ENCODE data around the gene B3GNT8. TPM values are rescaled to one million over a fixed set of nuclear protein-coding genes. Genes with fewer than 3 reads are reported as not detected.

B3GNT8 gene
- total and polyA plus RNA-seq, 2 experiments from 2014 or later = 2.3 to 5.0 TPM

- in situ Hi-C loops (cut with MboI) = no loop called here
- Histone ChIP-seq H2AFZ (no peak overlapping the region), H3K9me2 (ENCODE audit: insufficient read depth) (no peaks in the 10 kb centered on the region), H3K4me1 (ENCODE audit: insufficient read depth) (no peaks in the 10 kb centered on the region), H3K36me3 (ENCODE audit: low read depth) (no peaks in the 10 kb centered on the region), H3K4me3 (no peak overlapping the region), H3K9me3 (ENCODE audit: low read depth) (no peaks in the 10 kb centered on the region), H3F3A (ENCODE audit: insufficient read depth) (no peaks in the 10 kb centered on the region), H3K27me3 (replicated peaks; ENCODE audit: insufficient read depth) (peaks cover 19% of the 10 kb centered on the region; the same call in 1 of the 2 replicates), H3K79me2 (ENCODE audit: insufficient read depth) (no peaks in the 10 kb centered on the region), H3K27ac (no peak overlapping the region), H3K4me2 (ENCODE audit: unreplicated experiment) (no peak overlapping the region), H3K9ac (no peak overlapping the region), H4K20me1 (ENCODE audit: insufficient read depth) (no peaks in the 10 kb centered on the region)
- TF ChIP-seq EZH2phosphoT487 (IDR thresholded peaks at IDR 0.05; ENCODE audit: insufficient read depth, low read depth) (no peak), EZH2 (IDR thresholded peaks at IDR 0.05; ENCODE audit: insufficient read depth, poor library complexity, severe bottlenecking) (no peak)
- no peak for DNase-seq
- 24 to 29% methylated on average over 3 of the region's 3 CpGs for WGBS, 2 experiments (ENCODE audit: low coverage in 1 of 2, low lambda C conversion rate in 2 of 2, missing lambda C conversion rate in 2 of 2)
Observed at GRCh38 chr19:41449865-41450178, 22.6 kb upstream of the B3GNT8 start.

- peak overlapping the region; percentile 82 for H2AFZ ChIP-seq
- H3K79me2 ChIP-seq (ENCODE audit: insufficient read depth) = no peaks in the 10 kb centered on the region
- peak overlapping the region; percentile 69 for H3K4me3 ChIP-seq
- no peaks in the 10 kb centered on the region for H4K20me1 ChIP-seq (ENCODE audit: insufficient read depth)
- H3F3A ChIP-seq (ENCODE audit: insufficient read depth) = no peaks in the 10 kb centered on the region
- in situ Hi-C loops (cut with MboI) = no loop called here
- no peak overlapping the region for H3K27ac ChIP-seq
- H3K27me3 ChIP-seq (replicated peaks; ENCODE audit: insufficient read depth) = peaks cover 15% of the 10 kb centered on the region; the same call in 1 of the 2 replicates
- H3K4me2 ChIP-seq (ENCODE audit: unreplicated experiment) = peak overlapping the region; percentile 87
- H3K9ac ChIP-seq = peak overlapping the region; percentile 51
- TF ChIP-seq EZH2phosphoT487 (IDR thresholded peaks at IDR 0.05; ENCODE audit: insufficient read depth, low read depth) (no peak), EZH2 (IDR thresholded peaks at IDR 0.05; ENCODE audit: insufficient read depth, poor library complexity, severe bottlenecking) (no peak)
- H3K36me3 ChIP-seq (ENCODE audit: low read depth) = no peaks in the 10 kb centered on the region
- H3K9me3 ChIP-seq (ENCODE audit: low read depth) = no peaks in the 10 kb centered on the region
- H3K4me1 ChIP-seq (ENCODE audit: insufficient read depth) = no peaks in the 10 kb centered on the region
- 2% methylated on average over 21 to 22 of the region's 22 CpGs for WGBS, 2 experiments (ENCODE audit: low coverage in 1 of 2, low lambda C conversion rate in 2 of 2, missing lambda C conversion rate in 2 of 2)
- H3K9me2 ChIP-seq (ENCODE audit: insufficient read depth) = no peaks in the 10 kb centered on the region
- peak; percentile 68 for DNase-seq
Observed at GRCh38 chr19:41449079-41449864, 22.1 kb upstream of the B3GNT8 start.

- Histone ChIP-seq H2AFZ (no peak overlapping the region), H3K27ac (no peak overlapping the region), H3K4me1 (ENCODE audit: insufficient read depth) (no peaks in the 10 kb centered on the region), H3K27me3 (replicated peaks; ENCODE audit: insufficient read depth) (peaks cover 8% of the 10 kb centered on the region; the same call in 1 of the 2 replicates), H3K36me3 (ENCODE audit: low read depth) (no peaks in the 10 kb centered on the region), H3K4me3 (no peak overlapping the region), H3K9ac (no peak overlapping the region), H4K20me1 (ENCODE audit: insufficient read depth) (no peaks in the 10 kb centered on the region), H3K4me2 (ENCODE audit: unreplicated experiment) (no peak overlapping the region), H3K9me2 (ENCODE audit: insufficient read depth) (no peaks in the 10 kb centered on the region), H3K9me3 (ENCODE audit: low read depth) (no peaks in the 10 kb centered on the region), H3F3A (ENCODE audit: insufficient read depth) (no peaks in the 10 kb centered on the region), H3K79me2 (ENCODE audit: insufficient read depth) (no peaks in the 10 kb centered on the region)
- no peak for DNase-seq
- TF ChIP-seq EZH2phosphoT487 (IDR thresholded peaks at IDR 0.05; ENCODE audit: insufficient read depth, low read depth) (no peak), EZH2 (IDR thresholded peaks at IDR 0.05; ENCODE audit: insufficient read depth, poor library complexity, severe bottlenecking) (no peak)
- 65 to 69% methylated on average over 12 of the region's 12 CpGs for WGBS, 2 experiments (ENCODE audit: low coverage in 1 of 2, low lambda C conversion rate in 2 of 2, missing lambda C conversion rate in 2 of 2)
- in situ Hi-C loops (cut with MboI) = no loop called here
Observed at GRCh38 chr19:41447732-41448332, 20.7 kb upstream of the B3GNT8 start.

GRCh38 chr19:41445575-41445974 is 18.4 kb upstream of the B3GNT8 start:
- Histone ChIP-seq H3K4me1 (ENCODE audit: insufficient read depth) (no peaks in the 10 kb centered on the region), H3K79me2 (ENCODE audit: insufficient read depth) (no peaks in the 10 kb centered on the region), H3K9me3 (ENCODE audit: low read depth) (no peaks in the 10 kb centered on the region), H3K27ac (no peak overlapping the region), H3K27me3 (replicated peaks; ENCODE audit: insufficient read depth) (peaks cover 8% of the 10 kb centered on the region; the same call in 1 of the 2 replicates), H3K36me3 (ENCODE audit: low read depth) (no peaks in the 10 kb centered on the region), H3K9ac (no peak overlapping the region), H3F3A (ENCODE audit: insufficient read depth) (no peaks in the 10 kb centered on the region), H2AFZ (no peak overlapping the region), H4K20me1 (ENCODE audit: insufficient read depth) (no peaks in the 10 kb centered on the region), H3K4me2 (ENCODE audit: unreplicated experiment) (no peak overlapping the region), H3K9me2 (ENCODE audit: insufficient read depth) (no peaks in the 10 kb centered on the region), H3K4me3 (no peak overlapping the region)
- DNase-seq = no peak
- TF ChIP-seq EZH2 (IDR thresholded peaks at IDR 0.05; ENCODE audit: insufficient read depth, poor library complexity, severe bottlenecking) (no peak), EZH2phosphoT487 (IDR thresholded peaks at IDR 0.05; ENCODE audit: insufficient read depth, low read depth) (no peak)
- in situ Hi-C loops (cut with MboI) = no loop called here
- 41 to 46% methylated on average over 5 of the region's 5 CpGs for WGBS, 2 experiments (ENCODE audit: low coverage in 1 of 2, low lambda C conversion rate in 2 of 2, missing lambda C conversion rate in 2 of 2)
